ENCODE data around the gene SLC47A1. TPM values are rescaled to one million over a fixed set of nuclear protein-coding genes. Genes with fewer than 3 reads are reported as not detected.

The SLC47A1 gene
- total RNA-seq, 3 donors from 2014 or later: 3.8 to 22.1 (median 8.8) TPM

DNA sequence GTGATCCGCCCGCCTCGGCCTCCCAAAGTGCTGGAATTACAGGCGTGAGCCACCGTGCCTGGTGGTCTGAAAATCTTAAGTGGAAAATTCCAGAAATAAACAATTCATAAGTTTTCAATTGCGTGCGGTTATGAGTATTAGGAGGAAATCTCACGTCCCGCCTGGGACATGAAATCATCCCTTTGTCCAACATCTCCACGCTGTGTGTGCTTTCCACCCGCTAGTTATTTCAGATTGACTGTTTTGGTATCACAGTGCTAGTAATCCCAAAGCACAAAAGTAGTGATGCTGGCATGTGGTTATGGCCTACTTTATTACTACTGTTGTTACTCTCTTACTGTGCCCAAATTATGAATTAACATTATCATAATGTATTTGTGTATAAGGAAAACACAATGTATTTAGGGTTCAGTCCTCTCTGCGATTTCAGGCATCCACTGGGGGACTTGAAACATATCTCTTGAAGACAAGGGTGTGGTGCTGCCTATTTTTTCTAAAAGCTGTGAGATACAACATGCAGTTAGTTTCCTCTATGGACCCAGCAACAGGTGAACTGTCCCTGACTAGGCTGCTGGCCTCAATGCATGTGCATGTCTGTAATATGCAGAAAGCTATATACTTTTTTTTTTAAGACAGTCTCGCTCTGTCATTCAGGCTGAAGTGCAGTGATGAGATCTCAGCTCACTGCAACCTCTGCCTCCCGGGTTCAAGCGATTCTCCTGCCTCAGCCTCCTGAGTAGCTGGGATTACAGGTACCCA lies 32.3 kb downstream of the SLC47A1 start:
- Histone ChIP-seq H3K36me3 (no peaks in the 10 kb centered on the region), H3K4me3 (no peak overlapping the region), H3K27ac (no peak overlapping the region), H3K27me3 (no peaks in the 10 kb centered on the region), H3K9me3 (no peaks in the 10 kb centered on the region), H3K4me1 (no peaks in the 10 kb centered on the region)
- no peak for DNase-seq (ENCODE audit: low spot score in 2 of 2)
- intact Hi-C loops (cut with DNase I; ENCODE audit: low total_unique reads): no loop called here
- TF ChIP-seq POLR2A (IDR thresholded peaks at IDR 0.05) (no peak), POLR2AphosphoS5 (IDR thresholded peaks at IDR 0.05) (no peak), CTCF (IDR thresholded peaks at IDR 0.05) (no peak)

DNA sequence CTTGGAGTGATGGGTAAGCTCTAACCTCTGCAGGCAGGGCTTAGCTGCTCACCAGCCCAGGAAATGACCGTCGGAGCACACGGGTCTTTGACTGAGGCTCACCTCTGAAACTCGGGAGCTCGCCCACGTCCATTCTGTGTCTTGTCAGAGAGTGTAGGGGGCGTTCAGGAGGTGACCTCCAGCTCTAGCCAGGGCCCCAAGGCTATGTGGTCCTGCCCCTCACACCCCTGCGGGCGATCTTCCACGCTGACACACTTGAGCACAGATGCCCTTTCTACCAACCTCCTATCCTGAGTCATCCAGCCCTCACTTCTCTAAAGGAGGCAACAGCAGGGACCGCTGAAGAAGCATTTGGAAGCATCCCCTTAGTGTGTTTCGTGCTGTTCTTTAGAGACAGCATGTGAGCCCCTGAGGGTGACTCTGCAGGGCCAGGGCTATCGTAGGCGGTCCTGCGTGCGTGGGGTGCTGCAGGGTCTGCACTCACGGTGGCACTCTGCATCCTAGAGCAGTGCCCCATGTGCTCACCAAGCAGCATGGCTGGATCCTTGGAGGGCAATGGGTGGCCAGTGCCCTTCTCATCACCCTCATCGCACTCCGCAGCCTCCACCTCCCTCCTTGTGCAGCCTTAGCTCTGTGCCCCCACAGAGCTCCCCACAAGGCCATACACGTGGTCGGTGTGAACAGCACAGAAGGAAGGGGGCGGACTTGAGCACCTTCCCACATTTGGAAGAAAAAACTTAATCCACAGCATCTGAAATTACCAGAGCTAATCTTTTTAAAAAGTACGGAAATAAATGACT lies 33.8 kb downstream of the SLC47A1 start:
- TF ChIP-seq CTCF (IDR thresholded peaks at IDR 0.05) (no peak), POLR2A (IDR thresholded peaks at IDR 0.05) (no peak), POLR2AphosphoS5 (IDR thresholded peaks at IDR 0.05) (no peak)
- Histone ChIP-seq H3K4me3 (no peak overlapping the region), H3K4me1 (no peaks in the 10 kb centered on the region), H3K27ac (no peak overlapping the region), H3K27me3 (no peaks in the 10 kb centered on the region), H3K9me3 (no peaks in the 10 kb centered on the region), H3K36me3 (no peaks in the 10 kb centered on the region)
- intact Hi-C loops (cut with DNase I; ENCODE audit: low total_unique reads): no loop called here
- no peak for DNase-seq (ENCODE audit: low spot score in 2 of 2)

DNA sequence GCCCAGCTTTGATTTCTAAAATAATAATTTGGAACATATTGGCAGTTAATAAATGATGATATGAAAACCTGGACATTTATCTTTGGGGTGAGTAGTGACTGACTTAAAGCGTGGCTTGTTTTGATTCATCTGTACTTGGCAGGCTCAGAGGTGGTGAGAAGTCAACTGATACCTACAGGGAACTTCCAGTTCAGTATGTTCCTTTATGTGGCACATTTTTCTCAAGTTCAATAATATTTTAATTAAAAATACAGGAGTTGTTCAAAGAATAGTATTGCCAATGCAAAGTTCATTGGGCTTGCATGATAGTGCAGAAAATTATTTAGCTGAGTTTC lies 34.3 kb downstream of the SLC47A1 start:
- no peak for TF ChIP-seq POLR2AphosphoS5 (IDR thresholded peaks at IDR 0.05)
- no peak for TF ChIP-seq CTCF (IDR thresholded peaks at IDR 0.05)
- no peak for TF ChIP-seq POLR2A (IDR thresholded peaks at IDR 0.05)
- Histone ChIP-seq H3K9me3 (no peaks in the 10 kb centered on the region), H3K4me3 (no peak overlapping the region), H3K36me3 (no peaks in the 10 kb centered on the region), H3K27me3 (no peaks in the 10 kb centered on the region), H3K27ac (no peak overlapping the region), H3K4me1 (no peaks in the 10 kb centered on the region)
- intact Hi-C loops (cut with DNase I; ENCODE audit: low total_unique reads): no loop called here
- DNase-seq (ENCODE audit: low spot score in 2 of 2): no peak

GRCh38 chr17:19569785-19570543 lies 36.3 kb downstream of the SLC47A1 start:
- DNase-seq (ENCODE audit: low spot score in 2 of 2): no peak
- H3K27me3 ChIP-seq: no peaks in the 10 kb centered on the region
- H3K9me3 ChIP-seq: no peaks in the 10 kb centered on the region
- H3K27ac ChIP-seq: no peak overlapping the region
- TF ChIP-seq POLR2AphosphoS5 (IDR thresholded peaks at IDR 0.05) (no peak), CTCF (IDR thresholded peaks at IDR 0.05) (no peak), POLR2A (IDR thresholded peaks at IDR 0.05) (no peak)
- H3K4me3 ChIP-seq: no peak overlapping the region
- no peaks in the 10 kb centered on the region for H3K36me3 ChIP-seq
- no peaks in the 10 kb centered on the region for H3K4me1 ChIP-seq
- intact Hi-C loops (cut with DNase I; ENCODE audit: low total_unique reads): no loop called here
